22Rv1 (cell line): ENCODE results near the gene SLC6A6.

Experiments
- CTCF ChIP-seq: fragments of 450-650 bp; IDR thresholded peaks from 2 replicates; pipeline ENCODE4 v1.5.1; 2017; ENCODE audit warnings: mild to moderate bottlenecking
- ZFX ChIP-seq: fragments of 450-650 bp; IDR thresholded peaks from 2 replicates; pipeline ENCODE4 v1.6.1; 2017; ENCODE audit warnings: antibody characterized with exemption, borderline replicate concordance

GRCh38 chr3:14386254-14386653 lies 16.2 kb upstream of the SLC6A6 start:
- TF ChIP-seq CTCF (no peak), ZFX (no peak)
